Subcutaneous adipose tissue (tissue), 4 donors: ENCODE results near the gene SLC13A1. TPM values are rescaled to one million over a fixed set of nuclear protein-coding genes. Genes with fewer than 3 reads are reported as not detected.

Source experiments
- CTCF ChIP-seq: fragments of 450-650 bp; IDR thresholded peaks from one replicate; pipeline ENCODE4 v1.5.1; 2016; ENCODE audit warnings: low read depth, mild to moderate bottlenecking, control low read depth, antibody characterized with exemption, moderate library complexity
- total RNA-seq, 4 donors: library from RNA; depleted of rRNA; stranded (reverse); fragments of >200 nt; gene quantifications; one replicate each; pipeline ENCODE4 v1.1.0, GENCODE V29; 2016

The SLC13A1 gene, protein sequence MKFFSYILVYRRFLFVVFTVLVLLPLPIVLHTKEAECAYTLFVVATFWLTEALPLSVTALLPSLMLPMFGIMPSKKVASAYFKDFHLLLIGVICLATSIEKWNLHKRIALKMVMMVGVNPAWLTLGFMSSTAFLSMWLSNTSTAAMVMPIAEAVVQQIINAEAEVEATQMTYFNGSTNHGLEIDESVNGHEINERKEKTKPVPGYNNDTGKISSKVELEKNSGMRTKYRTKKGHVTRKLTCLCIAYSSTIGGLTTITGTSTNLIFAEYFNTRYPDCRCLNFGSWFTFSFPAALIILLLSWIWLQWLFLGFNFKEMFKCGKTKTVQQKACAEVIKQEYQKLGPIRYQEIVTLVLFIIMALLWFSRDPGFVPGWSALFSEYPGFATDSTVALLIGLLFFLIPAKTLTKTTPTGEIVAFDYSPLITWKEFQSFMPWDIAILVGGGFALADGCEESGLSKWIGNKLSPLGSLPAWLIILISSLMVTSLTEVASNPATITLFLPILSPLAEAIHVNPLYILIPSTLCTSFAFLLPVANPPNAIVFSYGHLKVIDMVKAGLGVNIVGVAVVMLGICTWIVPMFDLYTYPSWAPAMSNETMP
- total RNA-seq: not detected

DNA sequence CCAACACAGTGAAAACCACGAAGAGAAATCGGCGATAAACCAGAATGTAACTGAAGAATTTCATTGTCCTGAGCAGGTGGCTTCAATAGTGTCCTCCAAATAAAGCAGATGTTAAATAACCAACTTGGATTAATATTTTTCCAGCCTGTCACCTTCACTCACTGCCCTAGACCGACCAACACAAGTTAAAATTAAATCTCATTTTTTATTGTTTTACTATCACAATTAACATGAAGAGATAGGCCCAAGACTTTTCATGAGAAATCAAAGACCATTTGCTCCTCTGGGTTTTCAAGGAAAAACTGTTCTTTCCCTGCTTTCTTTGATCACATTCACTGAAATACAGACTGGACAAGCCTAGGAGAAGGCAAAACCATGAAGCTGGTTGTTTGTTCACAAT lies at the start of gene SLC13A1:
Gene SLC13A1 (minus strand): TSS at position 87 of the 400 bp plus-strand sequence. CDS start 23 bp downstream, at position 64.
- no peak for TF ChIP-seq CTCF

DNA sequence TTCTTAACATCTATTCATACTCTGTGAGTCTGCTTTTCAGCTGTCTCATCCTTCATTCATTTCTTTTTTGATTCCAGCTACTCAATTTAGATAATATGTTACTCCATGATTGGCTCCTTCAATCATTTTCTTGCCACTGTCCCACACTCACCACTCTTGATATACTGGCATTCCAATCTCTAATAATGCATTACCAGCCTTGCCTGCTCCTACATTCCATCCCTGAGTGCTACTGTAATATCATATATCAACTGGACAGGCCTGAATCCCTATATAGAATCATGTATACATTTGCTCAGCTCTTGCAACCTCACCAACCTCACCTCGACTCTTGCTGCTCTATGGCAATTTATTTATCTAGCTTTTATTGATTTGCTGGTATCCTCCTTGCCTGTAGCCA lies 45.0 kb upstream of the SLC13A1 start:
- no peak for TF ChIP-seq CTCF

GRCh38 chr7:123242467-123243092 lies 42.8 kb upstream of the SLC13A1 start:
- TF ChIP-seq CTCF: no peak

DNA sequence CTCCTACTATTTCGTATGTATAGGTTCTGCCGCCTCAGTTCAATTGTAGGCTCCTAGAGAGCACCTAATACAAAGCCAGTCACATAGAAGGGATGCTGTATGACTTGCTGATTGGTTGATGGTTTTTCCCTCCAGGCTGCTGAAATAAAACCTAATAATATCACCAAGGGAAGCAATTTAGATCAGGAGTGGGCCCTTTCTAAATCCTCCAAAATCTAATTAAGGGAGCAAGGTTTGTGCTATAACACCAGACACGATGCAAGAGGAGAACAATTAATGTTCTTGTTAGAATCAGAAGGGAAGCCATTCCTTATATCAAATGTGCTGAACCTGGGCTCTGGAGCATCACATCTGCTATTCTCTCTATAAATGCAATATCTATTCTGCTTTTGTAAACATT lies 42.0 kb upstream of the SLC13A1 start:
- TF ChIP-seq CTCF: no peak

DNA sequence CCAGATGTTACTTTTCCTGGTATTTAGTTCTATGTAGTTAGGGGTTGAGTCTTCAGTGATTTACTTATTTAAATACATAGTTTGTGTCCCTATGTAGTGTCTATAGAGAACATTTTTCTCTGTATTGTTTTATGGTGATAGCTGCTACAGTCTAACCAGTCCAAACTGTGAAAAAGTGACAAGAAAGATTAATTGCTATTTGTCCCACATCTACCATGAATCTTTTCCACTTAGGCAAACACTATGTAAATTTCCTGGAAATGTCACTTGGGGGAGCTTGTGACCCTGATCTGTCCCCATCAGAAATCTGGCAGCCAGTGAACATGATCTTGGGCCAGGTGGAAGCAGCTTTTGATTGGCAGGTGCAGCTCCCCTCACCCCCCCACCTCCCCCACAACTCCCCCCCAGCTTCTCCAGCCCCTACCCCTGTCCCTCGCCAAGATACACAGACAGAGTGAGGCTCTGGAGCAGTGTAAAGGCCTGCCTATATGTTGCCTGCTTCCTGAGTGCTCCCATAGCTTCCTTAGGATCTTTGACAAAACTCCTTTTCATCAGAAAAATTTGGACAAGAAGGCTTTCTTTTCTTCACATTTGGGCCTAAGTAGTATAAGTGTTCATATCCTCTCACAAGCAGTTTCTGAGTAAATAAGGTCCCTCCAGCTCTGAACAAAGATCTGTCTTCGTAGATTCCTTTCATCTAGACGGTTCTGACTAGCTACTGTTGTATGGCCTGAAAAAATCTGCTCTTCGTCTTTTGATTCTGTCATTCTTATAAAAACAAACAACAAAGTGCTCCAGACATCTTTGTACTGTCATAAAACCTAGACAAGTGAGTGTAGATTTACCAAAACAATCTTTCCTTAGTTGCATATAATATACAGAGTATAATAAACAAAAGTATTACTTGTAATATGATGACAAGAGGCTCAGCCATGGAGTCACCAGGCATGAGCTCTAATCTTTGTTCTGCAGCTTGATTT lies 31.5 kb upstream of the SLC13A1 start:
- TF ChIP-seq CTCF: no peak

GRCh38 chr7:123230603-123231002 lies 30.8 kb upstream of the SLC13A1 start:
- no peak for TF ChIP-seq CTCF
